Mononuclear cell (primary cell): Measurements from ENCODE around the gene ZNF746. TPM values are rescaled to one million over a fixed set of nuclear protein-coding genes. Genes with fewer than 3 reads are reported as not detected.

ENCODE experiments used
- H3K27me3 ChIP-seq: 2 replicates; pipeline ENCODE4 v1.6.0; 2011; ENCODE audit warnings: low read length, control low read depth; ENCODE audit not compliant: insufficient read depth
- H3K4me1 ChIP-seq: 2 replicates; pipeline ENCODE4 v1.5.1; 2011; ENCODE audit warnings: mild to moderate bottlenecking, low read length, control low read depth; ENCODE audit not compliant: insufficient read depth
- H3K4me3 ChIP-seq: 2 replicates; pipeline ENCODE4 v1.5.1; 2011; ENCODE audit warnings: mild to moderate bottlenecking, low read length, moderate library complexity
- H3K9me3 ChIP-seq: 2 replicates; pipeline ENCODE4 v1.5.1; 2011; ENCODE audit warnings: low read depth, mild to moderate bottlenecking, control low read depth, low read length
- total RNA-seq: library from RNA; depleted of rRNA; stranded (reverse); fragments of >200 nt; gene quantifications from one replicate; pipeline ENCODE4 v1.2.3, GENCODE V29; 2012

ZNF746 gene
- total RNA-seq, 1 donor: 38.1 TPM

DNA sequence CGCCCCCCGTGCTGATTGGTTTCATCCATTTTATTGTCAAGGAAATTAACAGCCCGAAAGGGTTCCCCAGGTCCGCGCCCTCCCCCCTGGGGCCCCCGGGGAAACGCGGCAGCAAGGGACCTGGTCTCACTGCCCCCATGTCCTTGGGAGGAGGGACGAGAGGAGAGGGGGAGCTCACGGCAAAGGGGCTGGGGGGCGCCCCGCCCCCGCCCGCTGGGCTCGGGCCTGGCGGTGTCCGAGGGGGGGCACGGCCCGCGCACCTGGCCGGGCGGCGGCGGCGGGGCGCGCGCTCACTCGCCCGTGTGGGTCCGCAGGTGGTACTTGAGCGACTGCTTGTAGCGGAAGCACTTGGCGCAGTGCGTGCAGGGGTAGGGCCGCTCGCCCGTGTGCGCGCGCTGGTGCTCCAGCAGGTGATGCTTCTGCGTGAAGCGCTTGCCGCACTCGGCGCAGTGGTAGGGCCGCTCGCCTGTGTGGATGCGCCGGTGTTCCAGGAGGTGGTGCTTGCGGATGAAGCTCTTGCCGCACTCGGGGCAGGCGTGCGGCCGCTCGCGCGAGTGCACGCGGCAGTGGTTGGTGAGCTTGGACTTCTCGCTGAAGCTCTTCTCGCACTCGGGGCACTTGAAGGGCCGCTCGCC, 66.0 kb downstream of the ZNF746 start:
- no peaks in the 10 kb centered on the region for H3K9me3 ChIP-seq
- H3K4me1 ChIP-seq: no peaks in the 10 kb centered on the region
- H3K27me3 ChIP-seq: no peaks in the 10 kb centered on the region
- H3K4me3 ChIP-seq: no peak overlapping the region

DNA sequence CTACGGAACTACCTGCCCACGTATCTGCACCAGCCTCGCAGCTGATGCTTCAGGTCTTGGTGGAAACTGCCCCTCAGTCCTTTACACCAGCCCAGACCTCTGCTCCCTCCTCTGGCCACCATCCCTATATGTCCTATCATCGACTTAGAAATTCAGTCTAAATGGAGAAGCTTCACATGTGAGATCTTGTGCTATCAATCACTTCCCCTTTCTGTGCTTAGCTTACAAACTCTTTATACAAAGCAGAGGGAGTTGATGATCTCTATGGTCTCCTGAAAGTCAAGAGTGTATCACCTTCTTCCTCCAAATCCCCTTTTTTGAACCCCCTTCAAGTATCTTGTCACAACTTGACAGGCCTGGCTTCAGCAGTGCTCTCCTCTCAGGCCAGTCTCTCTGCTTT, 67.4 kb downstream of the ZNF746 start:
- Histone ChIP-seq H3K4me1 (no peaks in the 10 kb centered on the region), H3K27me3 (no peaks in the 10 kb centered on the region), H3K9me3 (no peaks in the 10 kb centered on the region), H3K4me3 (no peak overlapping the region)

DNA sequence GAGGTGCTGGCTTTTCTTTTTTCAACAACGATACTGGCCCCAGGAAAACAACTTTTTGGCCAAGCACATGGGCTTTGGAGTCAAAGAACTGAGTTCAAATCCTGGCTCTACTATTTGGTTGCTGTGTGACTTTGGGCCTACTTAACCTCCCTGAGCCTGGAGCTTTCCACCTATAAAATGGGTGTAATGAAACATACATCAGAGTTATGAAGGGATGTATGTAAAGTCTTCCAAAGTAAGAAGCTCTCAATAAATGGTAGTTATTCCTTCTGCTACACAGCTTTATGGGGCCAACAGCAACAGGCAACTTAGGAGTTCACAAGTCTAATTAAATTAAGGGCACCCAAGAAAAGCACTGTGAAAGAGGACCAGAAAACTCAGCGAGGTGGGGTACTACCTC, 69.7 kb downstream of the ZNF746 start:
- Histone ChIP-seq H3K9me3 (no peaks in the 10 kb centered on the region), H3K4me1 (peaks cover 7% of the 10 kb centered on the region), H3K4me3 (no peak overlapping the region), H3K27me3 (no peaks in the 10 kb centered on the region)

DNA sequence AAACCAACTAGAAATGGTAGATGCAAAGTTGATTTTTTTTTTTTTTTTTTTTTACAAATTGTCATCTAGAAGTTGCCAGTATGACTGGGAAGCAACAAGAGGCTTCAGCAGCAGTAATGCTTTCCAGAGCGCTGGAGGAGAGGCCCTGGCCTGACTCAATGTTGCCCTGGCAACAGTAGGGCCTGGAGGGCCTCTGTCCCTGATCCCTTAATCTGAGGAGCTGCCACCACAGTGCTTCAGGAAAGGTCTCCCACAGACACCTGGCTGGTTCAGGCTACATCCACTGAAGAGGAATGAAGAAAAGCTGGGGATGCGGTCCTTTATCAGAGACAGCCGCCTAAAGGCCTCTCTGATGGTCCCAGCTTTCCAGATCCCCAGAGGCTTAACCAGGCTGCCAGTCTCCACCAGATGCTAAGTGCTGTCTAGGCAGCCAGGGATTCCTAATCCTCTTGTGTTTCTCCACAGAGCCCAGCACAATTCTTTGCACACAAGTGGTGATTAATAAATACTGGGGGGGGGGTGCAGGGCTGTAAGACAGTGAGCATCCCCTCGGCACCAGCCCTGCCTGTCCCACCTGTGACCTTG, 70.4 kb downstream of the ZNF746 start:
- no peak overlapping the region for H3K4me3 ChIP-seq
- H3K27me3 ChIP-seq: no peaks in the 10 kb centered on the region
- H3K4me1 ChIP-seq: peaks cover 10% of the 10 kb centered on the region
- H3K9me3 ChIP-seq: no peaks in the 10 kb centered on the region

DNA sequence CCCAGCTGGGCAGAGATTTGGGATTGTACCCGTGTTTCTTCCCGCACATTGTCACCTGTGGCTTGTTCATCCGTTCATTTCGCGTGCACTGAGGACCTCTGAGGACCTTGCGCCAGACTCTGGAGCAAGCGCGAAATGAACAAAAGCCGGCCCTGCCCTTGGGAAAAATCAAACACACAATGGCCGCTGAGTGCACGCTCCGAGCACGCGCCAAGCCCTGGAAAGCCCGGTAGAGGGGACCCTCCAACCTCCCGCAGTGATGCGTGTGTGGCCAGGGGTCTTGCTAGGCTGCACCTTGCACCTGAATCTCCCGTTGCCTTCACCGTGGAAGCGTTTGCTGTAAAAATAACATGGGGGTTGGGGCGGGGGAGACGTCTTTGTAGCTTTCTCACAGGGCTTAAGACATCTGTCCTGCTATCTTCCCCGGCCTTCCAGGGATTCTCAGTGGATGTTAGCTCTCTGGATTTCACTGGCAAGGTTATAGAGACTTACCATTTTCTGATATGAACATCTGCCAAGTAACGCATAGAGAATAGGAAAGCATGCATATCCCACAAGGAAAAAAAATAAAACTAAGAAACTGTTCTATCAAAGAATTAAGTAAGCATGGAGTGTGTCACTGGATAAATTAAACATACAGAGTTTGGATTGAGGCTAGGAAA, 74.0 kb downstream of the ZNF746 start:
- Histone ChIP-seq H3K4me3 (no peak overlapping the region), H3K9me3 (no peaks in the 10 kb centered on the region), H3K27me3 (no peaks in the 10 kb centered on the region), H3K4me1 (peaks cover 16% of the 10 kb centered on the region)

DNA sequence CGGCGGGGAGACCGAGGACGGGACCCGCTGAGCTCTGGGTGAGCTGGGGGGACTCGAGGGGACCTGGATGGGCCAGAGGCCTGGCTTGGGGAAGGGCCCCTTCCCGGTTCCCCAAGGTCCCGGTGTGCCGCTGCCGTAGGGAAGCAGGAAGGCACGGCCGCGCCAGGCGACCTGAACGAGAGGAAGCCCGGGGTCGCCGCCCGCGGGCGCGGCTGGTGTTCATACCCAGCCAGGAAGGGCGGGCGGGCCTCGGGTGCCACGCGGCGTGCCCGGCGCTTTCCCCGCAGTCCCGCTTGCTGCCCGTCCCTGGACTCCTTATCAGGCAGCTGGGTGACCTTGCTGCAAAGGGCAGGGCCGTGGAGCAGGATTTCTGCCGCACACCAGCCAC, 74.7 kb downstream of the ZNF746 start:
- Histone ChIP-seq H3K27me3 (no peaks in the 10 kb centered on the region), H3K9me3 (no peaks in the 10 kb centered on the region), H3K4me1 (peaks cover 16% of the 10 kb centered on the region), H3K4me3 (peak overlapping the region; percentile 52)

Other genes starting within 250 kb of the ZNF746 start
- 8.5 TPM for gene ZNF783, start 235.6 kb downstream of the ZNF746 start, total RNA-seq
- gene ZNF777, start 36.7 kb downstream of the ZNF746 start, total RNA-seq: 10.8 TPM